ENCODE results near the gene SCAF4. TPM values are rescaled to one million over a fixed set of nuclear protein-coding genes. Genes with fewer than 3 reads are reported as not detected.

SCAF4 gene
- total and polyA plus RNA-seq, 4 donors = 7.1 to 11.1 (median 9.3) TPM

DNA sequence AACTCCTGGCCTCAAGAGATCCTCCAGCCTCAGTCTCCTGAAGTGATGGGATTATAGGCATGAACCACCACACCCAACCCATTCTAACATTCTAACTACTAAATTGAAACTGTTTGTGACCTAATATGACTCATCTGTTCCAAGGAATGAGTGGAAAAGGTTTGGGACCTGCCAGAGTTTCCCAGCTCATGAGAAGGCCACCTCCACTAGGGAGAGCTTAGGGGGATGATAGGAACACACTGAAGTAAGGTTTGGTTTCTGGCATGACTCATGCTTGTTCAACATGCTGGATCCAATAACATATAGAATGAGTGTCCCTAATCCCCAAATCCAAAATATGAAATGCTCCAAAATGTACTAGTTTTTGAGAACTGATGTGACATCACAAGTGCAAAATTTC, 18.9 kb upstream of the SCAF4 start:
- no peak overlapping the region for H3K27ac ChIP-seq (ENCODE audit: low read depth in 1 of 2, low read length in 2 of 2)
- no peaks in the 10 kb centered on the region for H3K4me1 ChIP-seq (ENCODE audit: control insufficient read depth in 4 of 4, insufficient read depth in 4 of 4, low read length in 3 of 4)
- no peaks in the 10 kb centered on the region for H3K9me3 ChIP-seq (ENCODE audit: control insufficient read depth in 4 of 4, low read length in 3 of 4)
- TF ChIP-seq HNF4A (conservative IDR thresholded peaks at IDR 0.05) (no peak), NR2F2 (IDR thresholded peaks at IDR 0.05) (no peak), GABPA (IDR thresholded peaks at IDR 0.05 in 1 of 2, conservative IDR thresholded peaks at IDR 0.05 in 1 of 2) (no peak)
- no peaks in the 10 kb centered on the region for H3K27me3 ChIP-seq (ENCODE audit: control insufficient read depth in 4 of 4, insufficient read depth in 4 of 4, low read length in 3 of 4)
- no peak for DNase-seq (ENCODE audit: low spot score)
- H3K36me3 ChIP-seq (ENCODE audit: control insufficient read depth in 4 of 4, insufficient read depth in 3 of 4, low read depth in 1 of 4, low read length in 3 of 4) = no peaks in the 10 kb centered on the region
- no peak overlapping the region for H3K4me3 ChIP-seq (ENCODE audit: low read depth in 1 of 3, low read length in 3 of 3)
- no peak overlapping the region for H3K9ac ChIP-seq (ENCODE audit: low read depth in 1 of 2, low read length in 2 of 2)

DNA sequence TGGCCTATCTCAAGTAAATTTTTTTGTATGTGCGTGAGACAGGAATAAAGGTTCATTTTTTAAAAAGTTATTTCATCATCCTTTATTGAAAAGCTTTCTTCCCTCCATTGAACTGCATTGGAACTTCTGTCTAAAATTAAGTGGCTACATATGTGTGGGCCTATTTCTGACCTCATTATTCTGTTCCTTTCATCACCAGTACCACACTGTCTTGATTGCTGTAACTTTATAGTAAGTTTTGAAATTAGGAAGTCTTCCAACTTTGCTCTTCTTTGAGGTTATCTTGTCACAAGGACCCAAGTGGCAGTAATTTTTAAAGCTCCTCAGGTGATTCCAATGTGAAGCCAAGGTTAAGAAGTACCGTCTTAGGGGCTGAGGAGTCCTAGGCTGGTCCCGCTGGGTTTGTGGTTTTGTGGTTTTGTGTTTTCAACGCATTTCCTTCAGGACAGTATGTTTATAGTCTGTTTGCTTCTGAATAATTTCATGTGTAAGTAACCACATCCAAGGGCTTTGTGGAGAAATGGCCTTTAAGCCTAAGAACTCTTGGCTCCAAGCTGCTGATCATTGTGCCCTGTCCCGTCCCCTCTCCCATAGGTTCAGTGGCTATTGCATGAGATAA, 12.4 kb upstream of the SCAF4 start:
- TF ChIP-seq NR2F2 (IDR thresholded peaks at IDR 0.05) (no peak), JUND (IDR thresholded peaks at IDR 0.05) (no peak), HNF4A (conservative IDR thresholded peaks at IDR 0.05) (no peak)
- TF ChIP-seq, protein P1, sequence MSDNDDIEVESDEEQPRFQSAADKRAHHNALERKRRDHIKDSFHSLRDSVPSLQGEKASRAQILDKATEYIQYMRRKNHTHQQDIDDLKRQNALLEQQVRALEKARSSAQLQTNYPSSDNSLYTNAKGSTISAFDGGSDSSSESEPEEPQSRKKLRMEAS (IDR thresholded peaks at IDR 0.05) = no peak
- no peak for DNase-seq (ENCODE audit: low spot score)
- no peak overlapping the region for H3K4me3 ChIP-seq (ENCODE audit: low read depth in 1 of 3, low read length in 3 of 3)
- H3K4me1 ChIP-seq (ENCODE audit: control insufficient read depth in 4 of 4, insufficient read depth in 4 of 4, low read length in 3 of 4) = no peaks in the 10 kb centered on the region
- no peaks in the 10 kb centered on the region for H3K36me3 ChIP-seq (ENCODE audit: control insufficient read depth in 4 of 4, insufficient read depth in 3 of 4, low read depth in 1 of 4, low read length in 3 of 4)
- WGBS = 91% methylated on average over 5 of the region's 5 CpGs
- no peaks in the 10 kb centered on the region for H3K27me3 ChIP-seq (ENCODE audit: control insufficient read depth in 4 of 4, insufficient read depth in 4 of 4, low read length in 3 of 4)
- no peak overlapping the region for H3K9ac ChIP-seq (ENCODE audit: low read depth in 1 of 2, low read length in 2 of 2)
- H3K9me3 ChIP-seq (ENCODE audit: control insufficient read depth in 4 of 4, low read length in 3 of 4) = no peaks in the 10 kb centered on the region
- H3K27ac ChIP-seq (ENCODE audit: low read depth in 1 of 2, low read length in 2 of 2) = no peak overlapping the region

GRCh38 chr21:31743712-31744111, 11.8 kb upstream of the SCAF4 start:
- WGBS = 95% methylated on average over 1 of the region's 1 CpG
- Histone ChIP-seq H3K4me1 (ENCODE audit: control insufficient read depth in 4 of 4, insufficient read depth in 4 of 4, low read length in 3 of 4) (no peaks in the 10 kb centered on the region), H3K9ac (ENCODE audit: low read depth in 1 of 2, low read length in 2 of 2) (no peak overlapping the region), H3K36me3 (ENCODE audit: control insufficient read depth in 4 of 4, insufficient read depth in 3 of 4, low read depth in 1 of 4, low read length in 3 of 4) (no peaks in the 10 kb centered on the region), H3K9me3 (ENCODE audit: control insufficient read depth in 4 of 4, low read length in 3 of 4) (no peaks in the 10 kb centered on the region), H3K4me3 (ENCODE audit: low read depth in 1 of 3, low read length in 3 of 3) (no peak overlapping the region), H3K27ac (ENCODE audit: low read depth in 1 of 2, low read length in 2 of 2) (no peak overlapping the region), H3K27me3 (ENCODE audit: control insufficient read depth in 4 of 4, insufficient read depth in 4 of 4, low read length in 3 of 4) (no peaks in the 10 kb centered on the region)
- TF ChIP-seq ATF3 (IDR thresholded peaks at IDR 0.05) = no peak
- no peak for TF ChIP-seq JUND (IDR thresholded peaks at IDR 0.05)
- TF ChIP-seq, protein P1 (IDR thresholded peaks at IDR 0.05) = no peak
- TF ChIP-seq GABPA (IDR thresholded peaks at IDR 0.05 in 1 of 2, conservative IDR thresholded peaks at IDR 0.05 in 1 of 2) = no peak
- no peak for DNase-seq (ENCODE audit: low spot score)

- no peak for DNase-seq (ENCODE audit: low spot score)
- no peaks in the 10 kb centered on the region for H3K4me1 ChIP-seq (ENCODE audit: control insufficient read depth in 4 of 4, insufficient read depth in 4 of 4, low read length in 3 of 4)
- H3K27ac ChIP-seq (ENCODE audit: low read depth in 1 of 2, low read length in 2 of 2) = no peak overlapping the region
- H3K36me3 ChIP-seq (ENCODE audit: control insufficient read depth in 4 of 4, insufficient read depth in 3 of 4, low read depth in 1 of 4, low read length in 3 of 4) = no peaks in the 10 kb centered on the region
- no peaks in the 10 kb centered on the region for H3K9me3 ChIP-seq (ENCODE audit: control insufficient read depth in 4 of 4, low read length in 3 of 4)
- 79% methylated on average over 5 of the region's 5 CpGs for WGBS
- no peaks in the 10 kb centered on the region for H3K27me3 ChIP-seq (ENCODE audit: control insufficient read depth in 4 of 4, insufficient read depth in 4 of 4, low read length in 3 of 4)
- no peak overlapping the region for H3K9ac ChIP-seq (ENCODE audit: low read depth in 1 of 2, low read length in 2 of 2)
- H3K4me3 ChIP-seq (ENCODE audit: low read depth in 1 of 3, low read length in 3 of 3) = no peak overlapping the region
- TF ChIP-seq HNF4A (conservative IDR thresholded peaks at IDR 0.05) (no peak), EGR1 (IDR thresholded peaks at IDR 0.05; ENCODE audit: low read depth in 2 of 2) (no peak), JUND (IDR thresholded peaks at IDR 0.05) (no peak), RXRA (IDR thresholded peaks at IDR 0.05) (no peak), FOXA2 (IDR thresholded peaks at IDR 0.05) (no peak), YY1 (IDR thresholded peaks at IDR 0.05) (no peak), GABPA (IDR thresholded peaks at IDR 0.05 in 1 of 2, conservative IDR thresholded peaks at IDR 0.05 in 1 of 2) (no peak), FOXA1 (IDR thresholded peaks at IDR 0.05) (no peak), RAD21 (IDR thresholded peaks at IDR 0.05) (no peak), SP1 (IDR thresholded peaks at IDR 0.05) (no peak), NR2F2 (IDR thresholded peaks at IDR 0.05) (no peak), ATF3 (IDR thresholded peaks at IDR 0.05) (no peak)
- TF ChIP-seq, protein P2, sequence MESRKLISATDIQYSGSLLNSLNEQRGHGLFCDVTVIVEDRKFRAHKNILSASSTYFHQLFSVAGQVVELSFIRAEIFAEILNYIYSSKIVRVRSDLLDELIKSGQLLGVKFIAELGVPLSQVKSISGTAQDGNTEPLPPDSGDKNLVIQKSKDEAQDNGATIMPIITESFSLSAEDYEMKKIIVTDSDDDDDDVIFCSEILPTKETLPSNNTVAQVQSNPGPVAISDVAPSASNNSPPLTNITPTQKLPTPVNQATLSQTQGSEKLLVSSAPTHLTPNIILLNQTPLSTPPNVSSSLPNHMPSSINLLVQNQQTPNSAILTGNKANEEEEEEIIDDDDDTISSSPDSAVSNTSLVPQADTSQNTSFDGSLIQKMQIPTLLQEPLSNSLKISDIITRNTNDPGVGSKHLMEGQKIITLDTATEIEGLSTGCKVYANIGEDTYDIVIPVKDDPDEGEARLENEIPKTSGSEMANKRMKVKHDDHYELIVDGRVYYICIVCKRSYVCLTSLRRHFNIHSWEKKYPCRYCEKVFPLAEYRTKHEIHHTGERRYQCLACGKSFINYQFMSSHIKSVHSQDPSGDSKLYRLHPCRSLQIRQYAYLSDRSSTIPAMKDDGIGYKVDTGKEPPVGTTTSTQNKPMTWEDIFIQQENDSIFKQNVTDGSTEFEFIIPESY (IDR thresholded peaks at IDR 0.05) = no peak
- TF ChIP-seq, protein P1 (IDR thresholded peaks at IDR 0.05) = no peak
- TF ChIP-seq, protein P3, sequence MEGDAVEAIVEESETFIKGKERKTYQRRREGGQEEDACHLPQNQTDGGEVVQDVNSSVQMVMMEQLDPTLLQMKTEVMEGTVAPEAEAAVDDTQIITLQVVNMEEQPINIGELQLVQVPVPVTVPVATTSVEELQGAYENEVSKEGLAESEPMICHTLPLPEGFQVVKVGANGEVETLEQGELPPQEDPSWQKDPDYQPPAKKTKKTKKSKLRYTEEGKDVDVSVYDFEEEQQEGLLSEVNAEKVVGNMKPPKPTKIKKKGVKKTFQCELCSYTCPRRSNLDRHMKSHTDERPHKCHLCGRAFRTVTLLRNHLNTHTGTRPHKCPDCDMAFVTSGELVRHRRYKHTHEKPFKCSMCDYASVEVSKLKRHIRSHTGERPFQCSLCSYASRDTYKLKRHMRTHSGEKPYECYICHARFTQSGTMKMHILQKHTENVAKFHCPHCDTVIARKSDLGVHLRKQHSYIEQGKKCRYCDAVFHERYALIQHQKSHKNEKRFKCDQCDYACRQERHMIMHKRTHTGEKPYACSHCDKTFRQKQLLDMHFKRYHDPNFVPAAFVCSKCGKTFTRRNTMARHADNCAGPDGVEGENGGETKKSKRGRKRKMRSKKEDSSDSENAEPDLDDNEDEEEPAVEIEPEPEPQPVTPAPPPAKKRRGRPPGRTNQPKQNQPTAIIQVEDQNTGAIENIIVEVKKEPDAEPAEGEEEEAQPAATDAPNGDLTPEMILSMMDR (IDR thresholded peaks at IDR 0.05; ENCODE audit: low read depth, low read length, missing input control) = no peak
Measured at GRCh38 chr21:31741116-31741515, 9.2 kb upstream of the SCAF4 start.
